A549 treated with dexamethasone at 1 μM for 4 hours (cell line): ENCODE measurements around the gene PAX3. TPM values are rescaled to one million over a fixed set of nuclear protein-coding genes. Genes with fewer than 3 reads are reported as not detected.

Experiments used
- total RNA-seq: library from RNA; stranded (reverse); fragments of 200-300 nt; extraction: Qiagen RNA extraction; gene quantifications from 5 replicates; pipeline ENCODE4 v1.2.3, GENCODE V29; 2022

PAX3 gene
- total RNA-seq, result not detected in 5 replicates

GRCh38 chr2:222298311-222299150, at the start of gene PAX3:
PAX3 (minus strand) TSS chr2:222298998; CDS start chr2:222298615, 383 bp downstream.

Other genes starting within 250 kb of the PAX3 start
- gene SGPP2, start 125.5 kb upstream of the PAX3 start, total RNA-seq, result 0.46 to 0.84 TPM (median 0.51 TPM) in 5 replicates